MM.1S (cell line): Measurements from ENCODE around the gene SH3RF3.

Experiments
- DNase-seq: peaks from one replicate; pipeline ENCODE4 v3.0.0-alpha.2; 2015
- H2AFZ ChIP-seq: fragments of 300-600 bp; sonication (generic); 2 replicates; pipeline ENCODE4 v1.6.0; 2016; ENCODE audit warnings: antibody characterized with exemption, low read length
- H3F3A ChIP-seq: fragments of 300-600 bp; sonication (generic); 2 replicates; pipeline ENCODE4 v1.6.1; 2016; ENCODE audit warnings: mild to moderate bottlenecking, antibody characterized with exemption, low read length, moderate library complexity, mixed read lengths; ENCODE audit not compliant: insufficient read depth
- H3K27ac ChIP-seq: fragments of 300-600 bp; sonication (generic); 2 replicates; pipeline ENCODE4 v1.5.1; 2016; ENCODE audit warnings: mild to moderate bottlenecking, low read length
- H3K27me3 ChIP-seq: fragments of 300-600 bp; sonication (generic); replicated peaks from 2 replicates; pipeline ENCODE4 v1.6.0; 2016; ENCODE audit warnings: low read length; ENCODE audit not compliant: insufficient read depth
- H3K36me3 ChIP-seq: fragments of 300-600 bp; sonication (generic); replicated peaks from 2 replicates; pipeline ENCODE4 v1.6.1; 2016; ENCODE audit warnings: mild to moderate bottlenecking, low read length, mixed read lengths; ENCODE audit not compliant: insufficient read depth
- H3K4me1 ChIP-seq: fragments of 300-600 bp; sonication (generic); 2 replicates; pipeline ENCODE4 v1.6.1; 2016; ENCODE audit warnings: low read length, mixed read lengths
- H3K4me2 ChIP-seq: fragments of 300-600 bp; sonication (generic); 2 replicates; pipeline ENCODE4 v1.6.0; 2016; ENCODE audit warnings: low read depth, low read length
- H3K4me3 ChIP-seq: fragments of 300-600 bp; sonication (generic); 2 replicates; pipeline ENCODE4 v1.5.1; 2016; ENCODE audit warnings: low read length, mixed read lengths
- H3K79me2 ChIP-seq: fragments of 300-600 bp; sonication (generic); 2 replicates; pipeline ENCODE4 v1.6.1; 2016; ENCODE audit warnings: mixed run types, low read length, mixed read lengths
- H3K9ac ChIP-seq: fragments of 300-600 bp; sonication (generic); 2 replicates; pipeline ENCODE4 v1.6.1; 2016; ENCODE audit warnings: low read length, mixed read lengths
- H3K9me2 ChIP-seq: fragments of 300-600 bp; sonication (generic); replicated peaks from 2 replicates; pipeline ENCODE4 v1.6.1; 2016; ENCODE audit warnings: mild to moderate bottlenecking, low read length, mixed read lengths; ENCODE audit not compliant: insufficient read depth
- H3K9me3 ChIP-seq: fragments of 300-600 bp; sonication (generic); replicated peaks from 2 replicates; pipeline ENCODE4 v1.6.1; 2016; ENCODE audit warnings: mild to moderate bottlenecking, low read length, mixed read lengths; ENCODE audit not compliant: insufficient read depth
- H4K20me1 ChIP-seq: fragments of 300-600 bp; sonication (generic); 2 replicates; pipeline ENCODE4 v1.6.1; 2016; ENCODE audit warnings: mild to moderate bottlenecking, low read length, moderate library complexity, mixed read lengths; ENCODE audit not compliant: insufficient read depth
- EZH2 ChIP-seq: fragments of 300-600 bp; sonication (generic); optimal IDR thresholded peaks from 2 replicates; pipeline ENCODE3; 2017; ENCODE audit warnings: low read depth, mild to moderate bottlenecking, antibody characterized with exemption, low read length, mixed read lengths
- EZH2phosphoT487 ChIP-seq: fragments of 300-600 bp; sonication (generic); IDR thresholded peaks from 2 replicates; pipeline ENCODE4 v1.6.1; 2018; ENCODE audit warnings: antibody characterized with exemption, low read length
- TF ChIP-seq, protein P1 (sequence below): fragments of 300-600 bp; sonication (generic); IDR thresholded peaks from 2 replicates; pipeline ENCODE4 v1.5.1; 2016; ENCODE audit warnings: antibody characterized with exemption, low read length, mixed read lengths

SH3RF3 gene

DNA sequence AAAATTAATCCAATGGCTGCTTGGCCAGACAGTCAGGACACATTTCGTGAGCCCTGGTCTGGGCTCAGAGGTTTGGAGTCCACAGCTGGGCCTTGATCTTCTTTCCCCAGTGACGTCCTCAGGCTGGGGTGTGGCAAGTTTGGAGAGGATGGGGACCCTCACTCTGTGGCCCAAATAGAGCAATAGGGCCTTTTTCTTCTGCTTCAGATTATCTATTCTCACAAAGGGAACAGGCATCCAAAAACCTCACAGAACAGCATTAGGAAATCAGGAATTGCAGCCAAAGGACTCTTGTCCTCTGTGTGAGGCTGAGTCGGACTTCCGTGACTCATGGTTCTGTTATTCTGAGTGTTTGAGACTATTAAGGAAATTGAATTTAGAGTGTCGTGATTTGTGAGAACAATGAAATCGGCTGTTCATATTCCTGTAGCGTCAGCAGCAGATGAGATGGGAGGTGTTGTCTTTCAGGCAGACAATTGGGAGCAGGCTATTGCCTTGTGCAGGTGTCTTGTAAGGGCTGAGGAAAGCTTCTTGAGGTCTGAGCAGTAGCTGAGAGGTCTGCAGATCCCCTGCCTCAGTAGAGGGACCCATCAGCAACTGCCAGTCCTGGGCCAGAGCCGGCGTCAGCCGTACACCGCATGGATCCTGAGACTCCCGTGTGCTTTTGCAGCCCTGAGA is 113.8 kb downstream of the SH3RF3 start:
- Histone ChIP-seq H3K4me2 (no peak overlapping the region), H3K4me1 (peaks cover 34% of the 10 kb centered on the region), H3K4me3 (no peak overlapping the region), H3K36me3 (no peaks in the 10 kb centered on the region), H3F3A (peaks cover 2% of the 10 kb centered on the region; the same call in 1 of the 2 replicates), H3K9me2 (no peaks in the 10 kb centered on the region), H3K9ac (no peak overlapping the region), H4K20me1 (no peaks in the 10 kb centered on the region), H3K27me3 (no peaks in the 10 kb centered on the region), H3K27ac (no peak overlapping the region), H2AFZ (no peak overlapping the region), H3K79me2 (peaks cover 98% of the 10 kb centered on the region), H3K9me3 (no peaks in the 10 kb centered on the region)
- DNase-seq = no peak
- TF ChIP-seq EZH2 (no peak), EZH2phosphoT487 (no peak)
- TF ChIP-seq, protein P1, sequence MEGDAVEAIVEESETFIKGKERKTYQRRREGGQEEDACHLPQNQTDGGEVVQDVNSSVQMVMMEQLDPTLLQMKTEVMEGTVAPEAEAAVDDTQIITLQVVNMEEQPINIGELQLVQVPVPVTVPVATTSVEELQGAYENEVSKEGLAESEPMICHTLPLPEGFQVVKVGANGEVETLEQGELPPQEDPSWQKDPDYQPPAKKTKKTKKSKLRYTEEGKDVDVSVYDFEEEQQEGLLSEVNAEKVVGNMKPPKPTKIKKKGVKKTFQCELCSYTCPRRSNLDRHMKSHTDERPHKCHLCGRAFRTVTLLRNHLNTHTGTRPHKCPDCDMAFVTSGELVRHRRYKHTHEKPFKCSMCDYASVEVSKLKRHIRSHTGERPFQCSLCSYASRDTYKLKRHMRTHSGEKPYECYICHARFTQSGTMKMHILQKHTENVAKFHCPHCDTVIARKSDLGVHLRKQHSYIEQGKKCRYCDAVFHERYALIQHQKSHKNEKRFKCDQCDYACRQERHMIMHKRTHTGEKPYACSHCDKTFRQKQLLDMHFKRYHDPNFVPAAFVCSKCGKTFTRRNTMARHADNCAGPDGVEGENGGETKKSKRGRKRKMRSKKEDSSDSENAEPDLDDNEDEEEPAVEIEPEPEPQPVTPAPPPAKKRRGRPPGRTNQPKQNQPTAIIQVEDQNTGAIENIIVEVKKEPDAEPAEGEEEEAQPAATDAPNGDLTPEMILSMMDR = no peak

DNA sequence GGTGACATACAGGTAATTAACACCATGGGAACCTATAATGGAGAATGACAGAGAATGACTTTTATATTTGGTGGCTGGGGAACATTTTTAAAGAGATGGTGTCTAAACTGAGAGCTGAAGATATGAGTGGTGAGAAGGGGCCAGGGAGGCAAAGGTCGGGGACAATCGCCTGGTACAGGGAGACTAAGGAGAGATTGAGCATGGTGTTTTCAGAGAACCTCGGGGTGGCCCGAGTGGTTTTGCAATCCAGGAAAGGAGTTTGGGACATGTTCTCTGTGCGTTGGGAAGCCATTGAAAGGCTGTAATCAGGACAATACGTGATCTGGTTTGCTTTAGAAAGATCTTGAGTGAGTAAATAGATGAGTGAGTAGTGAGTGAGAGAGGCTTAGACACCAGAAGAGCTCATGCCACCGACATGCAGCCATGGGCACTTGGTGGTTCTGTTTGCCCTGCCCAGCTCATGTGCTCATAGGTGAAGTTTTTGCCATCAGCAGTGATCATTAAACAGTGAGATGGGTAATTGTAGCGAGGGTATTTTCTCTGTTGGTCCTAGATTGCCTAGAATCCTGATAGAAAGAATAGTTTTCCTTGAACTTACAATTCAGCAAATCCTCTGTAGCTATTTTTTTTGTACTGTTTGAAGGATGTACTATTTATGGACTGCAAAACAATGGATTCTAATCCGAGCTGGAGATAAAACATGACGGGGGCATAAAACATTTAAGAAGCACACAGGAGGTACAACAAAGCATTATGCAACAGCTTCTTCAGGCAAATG is 114.7 kb downstream of the SH3RF3 start:
- Histone ChIP-seq H3K4me3 (no peak overlapping the region), H3K9me2 (no peaks in the 10 kb centered on the region), H3F3A (peaks cover 2% of the 10 kb centered on the region; the same call in 1 of the 2 replicates), H2AFZ (no peak overlapping the region), H3K4me1 (peaks cover 29% of the 10 kb centered on the region), H3K27me3 (no peaks in the 10 kb centered on the region), H3K4me2 (0 out of 2 replicates have a peak overlapping the region, but pooled peaks have one; percentile 19), H3K27ac (no peak overlapping the region), H3K9me3 (no peaks in the 10 kb centered on the region), H3K79me2 (peaks cover 90% of the 10 kb centered on the region), H3K9ac (no peak overlapping the region), H4K20me1 (no peaks in the 10 kb centered on the region), H3K36me3 (no peaks in the 10 kb centered on the region)
- no peak for DNase-seq
- TF ChIP-seq, protein P1 = no peak
- no peak for TF ChIP-seq EZH2phosphoT487
- TF ChIP-seq EZH2 = no peak

DNA sequence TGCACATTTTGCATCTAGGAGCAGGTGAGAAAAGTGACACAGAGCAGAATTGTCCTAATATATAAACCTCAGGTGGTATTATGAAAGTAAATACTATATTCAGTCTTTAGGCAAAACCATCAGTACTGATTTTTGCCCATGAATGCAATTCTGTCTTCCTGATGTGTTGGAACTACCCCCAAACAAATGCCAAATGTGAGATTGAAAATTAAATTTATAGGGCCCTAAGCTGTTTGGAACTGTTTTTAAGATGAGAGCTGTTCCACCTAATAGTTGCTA is 115.2 kb downstream of the SH3RF3 start:
- Histone ChIP-seq H3K27ac (no peak overlapping the region), H3K4me1 (peaks cover 28% of the 10 kb centered on the region), H3K27me3 (no peaks in the 10 kb centered on the region), H3K4me3 (no peak overlapping the region), H3K4me2 (peak overlapping the region; percentile 19; the same call in 1 of the 2 replicates), H3K9me3 (no peaks in the 10 kb centered on the region), H2AFZ (no peak overlapping the region), H3K36me3 (no peaks in the 10 kb centered on the region), H3K9me2 (no peaks in the 10 kb centered on the region), H3K79me2 (peaks cover 90% of the 10 kb centered on the region), H3K9ac (no peak overlapping the region), H3F3A (peaks cover 2% of the 10 kb centered on the region; the same call in 1 of the 2 replicates), H4K20me1 (no peaks in the 10 kb centered on the region)
- no peak for DNase-seq
- TF ChIP-seq EZH2 (no peak), EZH2phosphoT487 (no peak)
- TF ChIP-seq, protein P1 = no peak
